ENCODE measurements around the gene LIPI.

The LIPI gene

GRCh38 chr21:14075346-14076142 lies 135.2 kb downstream of the LIPI start:
- DNase-seq (ENCODE audit: low read depth, low spot score): no peak
- Histone ChIP-seq H3K36me3 (ENCODE audit: insufficient read depth, insufficient read length, low read length) (peaks cover 32% of the 10 kb centered on the region), H3K9ac (ENCODE audit: insufficient read length, low read depth) (no peak overlapping the region), H3K9me3 (ENCODE audit: insufficient read depth, low read length) (no peaks in the 10 kb centered on the region), H3K4me3 (ENCODE audit: insufficient read length, low read depth) (no peak overlapping the region), H3K4me1 (ENCODE audit: insufficient read depth, insufficient read length) (peaks cover 6% of the 10 kb centered on the region), H3K27me3 (ENCODE audit: insufficient read depth, insufficient read length) (no peaks in the 10 kb centered on the region)
- TF ChIP-seq SUZ12 (IDR thresholded peaks at IDR 0.05; ENCODE audit: extremely low read depth, insufficient read depth, insufficient read length): no peak

GRCh38 chr21:14074177-14074576 lies 136.6 kb downstream of the LIPI start:
- no peak for DNase-seq (ENCODE audit: low read depth, low spot score)
- peaks cover 39% of the 10 kb centered on the region for H3K36me3 ChIP-seq (ENCODE audit: insufficient read depth, insufficient read length, low read length)
- no peaks in the 10 kb centered on the region for H3K9me3 ChIP-seq (ENCODE audit: insufficient read depth, low read length)
- no peaks in the 10 kb centered on the region for H3K27me3 ChIP-seq (ENCODE audit: insufficient read depth, insufficient read length)
- peaks cover 5% of the 10 kb centered on the region for H3K4me1 ChIP-seq (ENCODE audit: insufficient read depth, insufficient read length)
- no peak overlapping the region for H3K9ac ChIP-seq (ENCODE audit: insufficient read length, low read depth)
- no peak for TF ChIP-seq SUZ12 (IDR thresholded peaks at IDR 0.05; ENCODE audit: extremely low read depth, insufficient read depth, insufficient read length)
- TF ChIP-seq ZNF274 (IDR thresholded peaks at IDR 0.05; ENCODE audit: low read depth, low read length): no peak
- TF ChIP-seq YY1 (IDR thresholded peaks at IDR 0.05; ENCODE audit: insufficient read depth, insufficient read length): no peak
- H3K4me3 ChIP-seq (ENCODE audit: insufficient read length, low read depth): no peak overlapping the region

GRCh38 chr21:14073615-14074014 lies 137.1 kb downstream of the LIPI start:
- Histone ChIP-seq H3K36me3 (ENCODE audit: insufficient read depth, insufficient read length, low read length) (peaks cover 35% of the 10 kb centered on the region), H3K27me3 (ENCODE audit: insufficient read depth, insufficient read length) (no peaks in the 10 kb centered on the region), H3K4me1 (ENCODE audit: insufficient read depth, insufficient read length) (peaks cover 5% of the 10 kb centered on the region), H3K9me3 (ENCODE audit: insufficient read depth, low read length) (no peaks in the 10 kb centered on the region), H3K9ac (ENCODE audit: insufficient read length, low read depth) (no peak overlapping the region), H3K4me3 (ENCODE audit: insufficient read length, low read depth) (no peak overlapping the region)
- no peak for TF ChIP-seq YY1 (IDR thresholded peaks at IDR 0.05; ENCODE audit: insufficient read depth, insufficient read length)
- no peak for TF ChIP-seq SUZ12 (IDR thresholded peaks at IDR 0.05; ENCODE audit: extremely low read depth, insufficient read depth, insufficient read length)
- no peak for DNase-seq (ENCODE audit: low read depth, low spot score)

- peaks cover 5% of the 10 kb centered on the region for H3K4me1 ChIP-seq (ENCODE audit: insufficient read depth, insufficient read length)
- no peak overlapping the region for H3K9ac ChIP-seq (ENCODE audit: insufficient read length, low read depth)
- no peaks in the 10 kb centered on the region for H3K27me3 ChIP-seq (ENCODE audit: insufficient read depth, insufficient read length)
- TF ChIP-seq YY1 (IDR thresholded peaks at IDR 0.05; ENCODE audit: insufficient read depth, insufficient read length) (no peak), ZNF274 (IDR thresholded peaks at IDR 0.05; ENCODE audit: low read depth, low read length) (no peak), SUZ12 (IDR thresholded peaks at IDR 0.05; ENCODE audit: extremely low read depth, insufficient read depth, insufficient read length) (no peak)
- H3K36me3 ChIP-seq (ENCODE audit: insufficient read depth, insufficient read length, low read length): peaks cover 35% of the 10 kb centered on the region
- no peaks in the 10 kb centered on the region for H3K9me3 ChIP-seq (ENCODE audit: insufficient read depth, low read length)
- no peak overlapping the region for H3K4me3 ChIP-seq (ENCODE audit: insufficient read length, low read depth)
- DNase-seq (ENCODE audit: low read depth, low spot score): no peak
Measured at GRCh38 chr21:14072761-14073535, 137.8 kb downstream of the LIPI start.

- Histone ChIP-seq H3K27me3 (ENCODE audit: insufficient read depth, insufficient read length) (no peaks in the 10 kb centered on the region), H3K4me1 (ENCODE audit: insufficient read depth, insufficient read length) (peaks cover 5% of the 10 kb centered on the region), H3K9me3 (ENCODE audit: insufficient read depth, low read length) (no peaks in the 10 kb centered on the region), H3K36me3 (ENCODE audit: insufficient read depth, insufficient read length, low read length) (peaks cover 35% of the 10 kb centered on the region), H3K9ac (ENCODE audit: insufficient read length, low read depth) (no peak overlapping the region), H3K4me3 (ENCODE audit: insufficient read length, low read depth) (no peak overlapping the region)
- no peak for DNase-seq (ENCODE audit: low read depth, low spot score)
- no peak for TF ChIP-seq ZNF274 (IDR thresholded peaks at IDR 0.05; ENCODE audit: low read depth, low read length)
- TF ChIP-seq SUZ12 (IDR thresholded peaks at IDR 0.05; ENCODE audit: extremely low read depth, insufficient read depth, insufficient read length): no peak
- TF ChIP-seq YY1 (IDR thresholded peaks at IDR 0.05; ENCODE audit: insufficient read depth, insufficient read length): no peak
Measured at GRCh38 chr21:14071902-14072734, 138.6 kb downstream of the LIPI start.

GRCh38 chr21:14070968-14071367 lies 139.8 kb downstream of the LIPI start:
- H3K4me3 ChIP-seq (ENCODE audit: insufficient read length, low read depth): no peak overlapping the region
- H3K4me1 ChIP-seq (ENCODE audit: insufficient read depth, insufficient read length): peaks cover 3% of the 10 kb centered on the region
- no peak for DNase-seq (ENCODE audit: low read depth, low spot score)
- no peak overlapping the region for H3K9ac ChIP-seq (ENCODE audit: insufficient read length, low read depth)
- H3K27me3 ChIP-seq (ENCODE audit: insufficient read depth, insufficient read length): no peaks in the 10 kb centered on the region
- H3K9me3 ChIP-seq (ENCODE audit: insufficient read depth, low read length): no peaks in the 10 kb centered on the region
- TF ChIP-seq SUZ12 (IDR thresholded peaks at IDR 0.05; ENCODE audit: extremely low read depth, insufficient read depth, insufficient read length) (no peak), ZNF274 (IDR thresholded peaks at IDR 0.05; ENCODE audit: low read depth, low read length) (no peak), YY1 (IDR thresholded peaks at IDR 0.05; ENCODE audit: insufficient read depth, insufficient read length) (no peak)
- H3K36me3 ChIP-seq (ENCODE audit: insufficient read depth, insufficient read length, low read length): peaks cover 35% of the 10 kb centered on the region
